GM23338 (cell line): Measurements from ENCODE around the gene UGT1A3. TPM values are rescaled to one million over a fixed set of nuclear protein-coding genes. Genes with fewer than 3 reads are reported as not detected.

ENCODE experiments used
- ATAC-seq: fragments of 200-7000 bp; cut with Tn5 transposase; 3 replicates; pipeline ENCODE4 v1.9.1; 2020
- DNase-seq: peaks from one replicate; pipeline ENCODE4 v3.0.0-alpha.2; 2015; ENCODE audit warnings: low spot score
- H2AFZ ChIP-seq: fragments of 200-600 bp; sonication (generic); 2 replicates; pipeline ENCODE4 v1.8.0; 2016; ENCODE audit warnings: antibody characterized with exemption, mild to moderate bottlenecking, moderate library complexity
- H3F3A ChIP-seq: fragments of 200-600 bp; sonication (generic); replicated peaks from 2 replicates; pipeline ENCODE4 v1.8.0; 2017; ENCODE audit warnings: antibody characterized with exemption, mixed run types, low read depth
- H3K27ac ChIP-seq: fragments of 200-600 bp; sonication (generic); 2 replicates; pipeline ENCODE4 v1.6.1; 2016; ENCODE audit warnings: low read depth
- H3K27me3 ChIP-seq: fragments of 200-600 bp; sonication (generic); 2 replicates; pipeline ENCODE4 v1.8.0; 2016; ENCODE audit warnings: mild to moderate bottlenecking, mixed run types, moderate library complexity; ENCODE audit not compliant: insufficient read depth
- H3K36me3 ChIP-seq: fragments of 200-600 bp; sonication (generic); 2 replicates; pipeline ENCODE4 v1.8.0; 2016; ENCODE audit warnings: mild to moderate bottlenecking; ENCODE audit not compliant: insufficient read depth
- H3K4me1 ChIP-seq: fragments of 200-600 bp; sonication (generic); 2 replicates; pipeline ENCODE4 v1.8.0; 2016; ENCODE audit warnings: mild to moderate bottlenecking, moderate library complexity; ENCODE audit not compliant: insufficient read depth
- H3K4me2 ChIP-seq: fragments of 200-600 bp; sonication (generic); 2 replicates; pipeline ENCODE4 v1.7.1; 2017; ENCODE audit warnings: mixed run types
- H3K4me3 ChIP-seq: fragments of 200-600 bp; sonication (generic); 2 replicates; pipeline ENCODE4 v1.6.1; 2016; ENCODE audit warnings: mixed run types
- H3K79me2 ChIP-seq: fragments of 200-600 bp; sonication (generic); replicated peaks from 2 replicates; pipeline ENCODE4 v1.8.0; 2017; ENCODE audit warnings: mild to moderate bottlenecking; ENCODE audit not compliant: insufficient read depth
- H3K9me2 ChIP-seq: fragments of 200-600 bp; sonication (generic); 2 replicates; pipeline ENCODE4 v1.8.0; 2017; ENCODE audit not compliant: insufficient read depth
- H4K20me1 ChIP-seq: fragments of 200-600 bp; sonication (generic); replicated peaks from 2 replicates; pipeline ENCODE4 v1.8.0; 2017; ENCODE audit warnings: mild to moderate bottlenecking; ENCODE audit not compliant: insufficient read depth
- H3K27ac Mint-ChIP-seq: 2 replicates; pipeline ENCODE4 v1.8.0; 2020; ENCODE audit warnings: inconsistent platforms, mild to moderate bottlenecking, moderate library complexity, mixed read lengths
- H3K27me3 Mint-ChIP-seq: 3 replicates; pipeline ENCODE4 v1.8.0; 2022; ENCODE audit warnings: low read depth, mild to moderate bottlenecking, moderate library complexity, mixed read lengths, inconsistent platforms; ENCODE audit not compliant: insufficient read depth, poor library complexity
- H3K36me3 Mint-ChIP-seq: 3 replicates; pipeline ENCODE4 v1.8.0; 2021; ENCODE audit warnings: low read depth, mild to moderate bottlenecking, inconsistent platforms, moderate library complexity, mixed read lengths
- H3K4me1 Mint-ChIP-seq: 3 replicates; pipeline ENCODE4 v1.8.0; 2020; ENCODE audit warnings: mild to moderate bottlenecking, inconsistent platforms, mixed read lengths
- H3K4me3 Mint-ChIP-seq: 3 replicates; pipeline ENCODE4 v1.8.0; 2021; ENCODE audit warnings: moderate library complexity, mild to moderate bottlenecking, inconsistent platforms, mixed read lengths
- H3K9me3 Mint-ChIP-seq: 3 replicates; pipeline ENCODE4 v1.8.0; 2020; ENCODE audit warnings: moderate library complexity, mild to moderate bottlenecking, inconsistent platforms, mixed read lengths
- CTCF ChIP-seq, 2 experiments: fragments of 200-600 bp in 1 of 2; sonication (generic) in 1 of 2; conservative IDR thresholded peaks; 2 replicates each; pipeline versions ENCODE4 v1.5.1 to v1.6.1; 2016 to 2017; ENCODE audit warnings: antibody characterized with exemption in 2 of 2, low read depth in 2 of 2, mild to moderate bottlenecking in 2 of 2, moderate library complexity in 1 of 2
- EZH2 ChIP-seq: fragments of 200-600 bp; sonication (generic); IDR thresholded peaks from one replicate; pipeline ENCODE4 v1.8.0; 2017; ENCODE audit warnings: antibody characterized with exemption, mild to moderate bottlenecking, low read depth; ENCODE audit not compliant: unreplicated experiment
- POLR2AphosphoS5 ChIP-seq: IDR thresholded peaks from 2 replicates; pipeline ENCODE4 v1.6.1; 2016; ENCODE audit warnings: antibody characterized with exemption, low read depth
- REST ChIP-seq: IDR thresholded peaks from one replicate; pipeline ENCODE4 v1.6.1; 2018; ENCODE audit warnings: antibody characterized with exemption; ENCODE audit not compliant: unreplicated experiment
- STAT1 ChIP-seq: IDR thresholded peaks from one replicate; pipeline ENCODE4 v1.6.1; 2016; ENCODE audit warnings: antibody characterized with exemption; ENCODE audit not compliant: unreplicated experiment
- ZNF331 ChIP-seq: fragments of 250-450 bp; sonication (Bioruptor Pico); IDR thresholded peaks from 2 replicates; pipeline ENCODE4 v1.5.0; 2020; ENCODE audit warnings: low read depth, mild to moderate bottlenecking, moderate library complexity
- ZNF462 ChIP-seq: fragments of 250-450 bp; sonication (Bioruptor Pico); IDR thresholded peaks from 2 replicates; pipeline ENCODE4 v1.5.0; 2020; ENCODE audit warnings: mild to moderate bottlenecking, moderate library complexity
- polyA plus RNA-seq: library from polyadenylated mRNA; unstranded; fragments of >200 nt; fragmentation: Nextera tagmentation; extraction: Ambion mirVana; gene quantifications from 2 replicates; pipeline ENCODE4 v1.2.1, GENCODE V29; 2016
- total RNA-seq: library from RNA; depleted of rRNA; stranded (reverse); fragments of >200 nt; shearing (Covaris generic); gene quantifications from 2 replicates; pipeline ENCODE4 v1.2.3, GENCODE V29; 2014

The UGT1A3 gene
- total and polyA plus RNA-seq, 2 experiments from 2014 or later: not detected

- TF ChIP-seq ZNF462 (CRISPR knock-in tag): no peak
- no peak for TF ChIP-seq EZH2
Measured at GRCh38 chr2:233772153-233772552, 43.3 kb downstream of the UGT1A3 start (continued).

GRCh38 chr2:233772583-233772982, 43.7 kb downstream of the UGT1A3 start:
- DNase-seq (no peak), ATAC-seq (no peak)
- H2AFZ ChIP-seq: no peak overlapping the region
- Mint-ChIP-seq H3K27me3 (no peaks in the 10 kb centered on the region), H3K27ac (no peak overlapping the region), H3K9me3 (peaks cover 22% of the 10 kb centered on the region), H3K36me3 (peaks cover 4% of the 10 kb centered on the region; the same call in 2 of the 3 replicates), H3K4me1 (peaks cover 7% of the 10 kb centered on the region), H3K4me3 (no peak overlapping the region)
- H3K79me2 ChIP-seq: no peaks in the 10 kb centered on the region
- no peaks in the 10 kb centered on the region for H3K4me1 ChIP-seq
- no peaks in the 10 kb centered on the region for H3F3A ChIP-seq
- H3K4me3 ChIP-seq: no peak overlapping the region
- H3K27ac ChIP-seq: no peak overlapping the region
- no peaks in the 10 kb centered on the region for H3K9me2 ChIP-seq
- H3K27me3 ChIP-seq: no peaks in the 10 kb centered on the region
- H3K4me2 ChIP-seq: no peak overlapping the region
- H4K20me1 ChIP-seq: no peaks in the 10 kb centered on the region
- no peak for TF ChIP-seq STAT1
- no peak for TF ChIP-seq EZH2
- no peaks in the 10 kb centered on the region for H3K36me3 ChIP-seq

GRCh38 chr2:233773854-233774253, 45.0 kb downstream of the UGT1A3 start:
- ATAC-seq (no peak), DNase-seq (no peak)
- no peak overlapping the region for H3K4me3 ChIP-seq
- Mint-ChIP-seq H3K4me1 (no peaks in the 10 kb centered on the region), H3K27ac (no peak overlapping the region), H3K27me3 (no peaks in the 10 kb centered on the region), H3K9me3 (peaks cover 26% of the 10 kb centered on the region), H3K4me3 (no peak overlapping the region), H3K36me3 (peaks cover 4% of the 10 kb centered on the region; the same call in 2 of the 3 replicates)
- no peaks in the 10 kb centered on the region for H3K36me3 ChIP-seq
- H2AFZ ChIP-seq: no peak overlapping the region
- no peak for TF ChIP-seq CTCF (conservative IDR thresholded peaks at IDR 0.05; ENCODE audit: low read depth in 2 of 2)
- TF ChIP-seq REST: no peak
- no peak for TF ChIP-seq STAT1
- no peak for TF ChIP-seq POLR2AphosphoS5
- no peak for TF ChIP-seq ZNF331 (CRISPR knock-in tag)
- H3K4me1 ChIP-seq: no peaks in the 10 kb centered on the region
- no peak overlapping the region for H3K27ac ChIP-seq
- no peaks in the 10 kb centered on the region for H3K79me2 ChIP-seq
- 0 out of 2 replicates have a peak, but pooled peaks cover 3% of the 10 kb centered on the region for H3K9me2 ChIP-seq
- H4K20me1 ChIP-seq: no peaks in the 10 kb centered on the region
- no peaks in the 10 kb centered on the region for H3F3A ChIP-seq
- H3K4me2 ChIP-seq: no peak overlapping the region
- H3K27me3 ChIP-seq: no peaks in the 10 kb centered on the region
